HEK293 (cell line): ENCODE data around the gene RPN2.

Source experiments
- CTCF ChIP-seq: fragments of 450-650 bp; formaldehyde crosslinking; IDR thresholded peaks from 2 replicates; pipeline ENCODE4 v1.5.1; 2016; ENCODE audit warnings: missing biosample characterization, missing genetic modification characterization
- ZNF274 ChIP-seq, 2 experiments: fragments of 200-500 bp in 1 of 2; fragments of 450-650 bp in 1 of 2; sonication (Bioruptor generic) in 1 of 2; formaldehyde crosslinking in 1 of 2; IDR thresholded peaks; 2 replicates each; pipeline versions ENCODE4 v1.5.1 to v1.6.1; 2014 to 2016; ENCODE audit warnings: borderline replicate concordance in 1 of 2, inconsistent platforms in 1 of 2, low read length in 1 of 2, missing biosample characterization in 1 of 2, missing genetic modification characterization in 1 of 2
- ZNF664 ChIP-seq: fragments of 450-650 bp; formaldehyde crosslinking; IDR thresholded peaks from 2 replicates; pipeline ENCODE4 v1.5.1; 2016; ENCODE audit warnings: missing biosample characterization, missing genetic modification characterization

- TF ChIP-seq CTCF (tag by site-specific recombination) (no peak), ZNF274 (IDR thresholded peaks at IDR 0.05; ENCODE audit: low read length) (no peak), ZNF274 (tag by site-specific recombination; IDR thresholded peaks at IDR 0.05; ENCODE audit: borderline replicate concordance) (no peak), ZNF664 (tag by site-specific recombination) (no peak)
Observed at GRCh38 chr20:37263686-37264085, 84.6 kb downstream of the RPN2 start.
